GM19452 (cell line): Measurements from ENCODE around the gene LMNTD1.
"Not testable (repeated sequence)": the region's sequence is repeated elsewhere in the genome, so short reads cannot be mapped to it uniquely, and the experiment has no call there.

Source experiments
- ATAC-seq: cut with Tn5 transposase; IDR thresholded peaks from one replicate; pipeline ENCODE4 v1.9.1; 2021; ENCODE audit not compliant: unreplicated experiment

The LMNTD1 gene

DNA sequence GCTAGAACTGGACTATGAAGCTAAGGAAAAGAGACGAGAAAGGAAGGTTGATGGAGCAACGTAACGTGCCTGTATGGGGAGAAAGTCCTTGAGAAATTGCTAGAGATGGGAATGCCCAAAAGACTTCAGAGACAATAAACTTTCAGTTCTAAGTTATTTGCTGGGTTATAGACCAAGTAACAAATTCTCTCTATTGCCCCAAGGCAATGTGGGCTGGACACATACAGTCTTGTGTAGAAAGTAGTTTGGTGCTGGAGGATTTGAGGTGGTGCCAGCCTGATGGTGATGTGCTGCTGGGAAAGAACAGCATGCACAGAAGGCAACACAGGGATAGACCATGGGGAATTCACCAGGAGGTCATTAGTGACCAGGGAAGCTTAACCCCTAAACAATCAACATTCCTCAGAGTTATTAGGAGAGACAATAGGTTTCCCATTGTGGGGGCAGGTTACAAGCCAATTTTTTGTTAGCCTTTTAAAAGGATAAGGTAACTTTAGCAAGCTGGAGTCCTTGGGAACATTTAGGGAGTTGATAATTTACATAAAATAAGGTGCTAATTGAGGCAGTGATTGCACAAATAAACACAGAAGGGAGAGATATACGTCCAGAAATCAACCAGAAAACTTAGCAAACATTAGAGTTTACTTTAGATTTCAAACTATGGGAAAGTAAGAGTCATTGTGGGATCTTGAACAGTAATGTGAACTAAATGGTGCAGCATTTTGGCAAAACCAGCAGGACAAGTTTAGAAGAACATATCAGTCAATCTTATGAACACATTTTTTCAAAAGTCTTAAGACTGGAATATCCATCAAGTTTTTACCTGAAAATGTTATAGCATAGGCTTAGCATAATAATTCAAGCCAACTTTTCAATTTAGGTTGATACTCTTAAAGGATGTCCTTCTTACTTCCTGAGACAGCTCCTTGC is 61.4 kb downstream of the LMNTD1 start:
- ATAC-seq = no peak

- ATAC-seq = not testable (repeated sequence)
These were observed 63.9 kb downstream of the LMNTD1 start for GRCh38 chr12:25488956-25489870.

GRCh38 chr12:25482625-25483024 is 70.5 kb downstream of the LMNTD1 start:
- ATAC-seq = no peak

DNA sequence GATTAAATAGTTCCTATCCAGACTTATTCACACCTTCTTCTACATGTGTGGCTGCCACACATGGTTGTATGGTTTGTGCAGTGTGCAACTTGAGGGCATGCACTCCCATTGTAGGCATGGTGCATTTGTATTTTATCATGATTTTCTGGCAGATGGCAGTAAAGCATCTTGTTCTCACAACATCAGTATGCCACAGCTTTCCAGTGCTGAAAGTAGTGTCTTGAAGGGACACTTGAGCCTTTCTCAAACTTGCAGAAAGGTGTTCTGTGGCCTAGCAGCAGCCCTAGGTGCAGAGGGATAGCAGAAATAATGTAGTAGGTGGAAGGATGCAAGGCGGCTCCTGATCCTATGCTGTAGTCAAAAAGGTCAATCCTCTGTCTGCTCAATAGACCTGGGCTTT is 72.9 kb downstream of the LMNTD1 start:
- no peak for ATAC-seq

GRCh38 chr12:25477217-25477616 is 75.9 kb downstream of the LMNTD1 start:
- no peak for ATAC-seq

GRCh38 chr12:25472453-25472852 is 80.6 kb downstream of the LMNTD1 start:
- no peak for ATAC-seq

DNA sequence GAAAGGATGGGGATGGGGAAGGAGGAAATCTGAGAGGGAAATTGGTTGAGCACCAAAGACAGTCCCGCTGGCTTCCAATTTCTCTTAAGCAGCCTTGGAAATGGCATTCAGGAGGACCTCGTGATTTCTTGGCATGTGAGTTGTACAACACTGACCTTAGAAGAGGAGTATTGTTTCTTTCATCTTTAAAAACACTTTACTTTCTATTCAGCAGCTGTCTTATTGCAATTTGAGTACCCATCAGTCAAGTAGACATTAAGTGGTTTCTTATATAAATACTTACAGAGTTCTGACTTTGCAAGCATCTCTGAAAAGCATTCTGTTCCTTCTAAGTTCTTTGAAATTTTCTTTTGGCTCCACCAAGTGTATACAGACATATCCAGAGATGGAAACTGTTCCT is 83.2 kb downstream of the LMNTD1 start:
- ATAC-seq = no peak

DNA sequence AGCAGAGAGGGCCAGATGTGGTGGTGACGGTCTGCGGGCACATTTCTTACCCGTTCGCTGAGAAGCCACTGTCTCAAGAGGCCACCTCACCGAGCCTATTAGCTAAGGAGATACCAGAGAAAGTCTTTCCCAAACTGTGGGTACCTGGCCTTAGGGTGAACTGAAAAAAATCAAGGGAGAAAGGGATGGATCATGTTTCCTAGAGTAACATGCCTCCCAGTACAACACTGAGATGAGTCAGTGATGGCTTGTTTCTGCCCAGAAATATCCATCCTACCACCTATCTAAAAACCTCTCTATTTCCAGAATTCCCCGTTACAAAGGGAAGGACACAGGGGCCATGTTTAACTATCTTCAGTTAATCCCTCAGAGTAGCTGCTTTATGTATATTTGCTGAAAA is 83.7 kb downstream of the LMNTD1 start:
- no peak for ATAC-seq

GRCh38 chr12:25463521-25463920 is 89.6 kb downstream of the LMNTD1 start:
- no peak for ATAC-seq

GRCh38 chr12:25463005-25463404 is 90.1 kb downstream of the LMNTD1 start:
- no peak for ATAC-seq

GRCh38 chr12:25459541-25459951 is 93.5 kb downstream of the LMNTD1 start:
- peak; percentile 94 for ATAC-seq

GRCh38 chr12:25458047-25458552 is 95.0 kb downstream of the LMNTD1 start:
- ATAC-seq = no peak

DNA sequence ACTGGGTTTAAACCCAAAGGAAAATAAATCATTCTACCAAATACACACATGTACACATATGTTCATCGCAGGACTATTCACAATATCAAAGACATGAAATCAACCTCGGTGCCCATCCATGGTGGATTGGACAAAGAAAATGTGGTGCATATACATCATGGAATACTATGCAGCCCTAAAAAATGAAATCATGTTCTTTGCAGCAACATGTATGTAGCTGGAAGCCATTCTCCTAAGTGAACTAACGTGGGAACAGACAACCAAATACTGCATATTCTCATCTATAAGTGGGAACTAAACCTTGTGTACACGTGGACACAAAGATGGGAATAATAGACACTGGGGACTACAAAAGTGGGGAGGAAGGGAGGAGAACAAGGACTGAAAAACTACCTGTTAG is 96.6 kb downstream of the LMNTD1 start:
- no peak for ATAC-seq

- no peak for ATAC-seq
These were observed 97.4 kb downstream of the LMNTD1 start for GRCh38 chr12:25455696-25456095.

- no peak for ATAC-seq
These were observed 104.1 kb downstream of the LMNTD1 start for GRCh38 chr12:25449007-25449406.

- no peak for ATAC-seq
These were observed 106.0 kb downstream of the LMNTD1 start for GRCh38 chr12:25447046-25447445.

- no peak for ATAC-seq
These were observed 114.4 kb downstream of the LMNTD1 start for GRCh38 chr12:25438638-25439037.

DNA sequence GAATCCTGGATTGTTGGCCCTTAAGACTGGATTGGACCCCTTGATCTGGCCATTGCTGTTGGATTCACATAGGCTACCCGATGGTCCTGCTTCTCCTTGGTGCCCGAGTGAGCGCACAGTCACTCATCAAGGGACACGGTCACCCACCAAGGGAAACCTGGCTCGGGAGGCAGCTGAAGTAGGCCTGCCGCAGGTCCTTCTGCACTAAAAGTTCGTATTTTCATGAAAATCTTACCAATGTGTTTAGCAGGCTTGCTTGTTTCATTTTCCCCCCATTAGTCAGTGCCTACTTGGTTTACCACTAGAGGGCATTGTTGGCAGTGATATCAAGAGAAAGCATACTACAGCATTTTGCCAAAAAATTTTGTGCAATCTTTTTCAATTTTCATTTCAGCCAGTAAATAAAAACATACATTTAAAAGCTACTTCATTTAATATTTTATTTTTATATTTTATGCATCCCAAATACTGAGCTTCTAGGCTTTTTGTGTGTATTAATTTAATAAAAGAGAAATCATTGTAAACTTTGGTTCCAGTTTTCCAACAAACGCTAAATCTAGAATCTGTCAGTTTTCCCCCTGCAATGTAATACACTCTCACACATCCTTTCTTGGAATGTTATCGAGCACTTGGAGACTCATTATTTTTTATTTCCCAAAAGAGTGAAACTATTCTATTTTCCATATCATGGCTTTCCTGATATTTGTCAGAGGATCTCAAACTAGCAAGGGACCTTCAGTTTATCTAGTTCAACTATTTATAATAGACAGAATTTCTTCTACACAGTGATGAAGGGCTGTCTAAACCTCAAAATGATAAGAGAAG is 116.7 kb downstream of the LMNTD1 start:
- no peak for ATAC-seq

DNA sequence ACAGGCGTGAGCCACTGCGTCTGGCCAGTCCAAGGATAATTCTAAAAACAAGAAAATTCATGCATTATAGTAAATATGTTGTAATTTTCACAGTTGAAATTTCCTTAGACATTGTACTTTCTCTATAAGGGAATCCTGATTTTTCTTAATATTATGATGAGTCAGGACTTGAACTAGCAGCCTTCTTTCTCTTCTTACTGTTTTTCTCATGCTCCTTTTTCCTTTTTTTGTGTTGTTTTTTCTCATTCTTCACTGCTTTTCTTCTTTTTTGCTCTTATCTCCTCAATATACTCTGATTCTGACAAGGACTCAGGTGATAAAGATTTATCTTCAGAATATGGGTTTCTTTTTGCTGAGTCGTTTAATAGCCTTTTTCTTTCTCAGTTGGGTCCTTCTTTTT is 117.7 kb downstream of the LMNTD1 start:
- no peak for ATAC-seq

GRCh38 chr12:25434515-25434914 is 118.6 kb downstream of the LMNTD1 start:
- no peak for ATAC-seq
